ENCODE data around the gene CD46.

DNA sequence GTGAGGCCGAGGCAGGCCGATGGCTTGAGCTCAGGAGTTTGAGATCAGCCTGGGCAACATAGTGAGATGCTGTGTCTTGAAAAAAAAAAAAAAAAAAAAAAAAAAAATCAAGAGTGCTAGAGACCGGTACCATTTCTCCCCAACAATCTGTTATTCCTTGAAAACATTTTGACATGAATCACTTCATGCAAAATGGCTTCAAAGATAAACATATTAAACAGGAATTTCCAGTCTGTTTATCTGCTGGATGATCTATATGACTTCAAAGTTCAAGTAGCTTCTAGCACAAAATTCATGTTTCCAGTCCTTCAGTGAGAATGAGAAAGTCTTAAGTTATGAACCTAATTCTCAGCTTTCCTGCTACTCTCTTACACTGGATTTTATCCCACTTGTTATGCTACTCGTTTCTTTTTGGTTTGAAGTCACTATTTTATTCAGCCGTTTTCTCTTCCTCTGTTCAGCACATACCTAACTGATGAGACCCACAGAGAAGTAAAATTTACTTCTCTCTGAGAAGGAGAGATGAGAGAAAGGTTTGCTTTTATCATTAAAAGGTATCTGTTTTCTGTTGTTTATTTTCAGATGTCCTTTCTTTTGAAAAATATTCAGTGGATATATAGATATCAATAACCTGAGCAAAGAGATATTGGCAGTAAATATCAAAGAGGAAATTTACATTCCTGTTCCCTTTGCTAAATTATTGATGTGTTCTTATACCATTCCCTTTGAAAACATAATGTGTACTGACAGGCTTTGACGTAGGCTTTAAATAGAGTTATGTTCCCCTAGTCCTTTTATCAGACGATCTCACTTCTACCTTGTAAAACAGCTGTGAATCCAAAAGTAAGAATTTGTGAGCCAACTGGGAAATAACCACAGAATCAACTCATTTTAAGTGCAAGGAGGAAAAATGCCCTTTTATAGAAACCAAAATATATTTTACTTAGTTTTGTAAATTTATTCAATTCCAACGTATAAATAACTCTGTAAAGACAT is 38.2 kb downstream of the CD46 start:
- TF ChIP-seq, protein P1, sequence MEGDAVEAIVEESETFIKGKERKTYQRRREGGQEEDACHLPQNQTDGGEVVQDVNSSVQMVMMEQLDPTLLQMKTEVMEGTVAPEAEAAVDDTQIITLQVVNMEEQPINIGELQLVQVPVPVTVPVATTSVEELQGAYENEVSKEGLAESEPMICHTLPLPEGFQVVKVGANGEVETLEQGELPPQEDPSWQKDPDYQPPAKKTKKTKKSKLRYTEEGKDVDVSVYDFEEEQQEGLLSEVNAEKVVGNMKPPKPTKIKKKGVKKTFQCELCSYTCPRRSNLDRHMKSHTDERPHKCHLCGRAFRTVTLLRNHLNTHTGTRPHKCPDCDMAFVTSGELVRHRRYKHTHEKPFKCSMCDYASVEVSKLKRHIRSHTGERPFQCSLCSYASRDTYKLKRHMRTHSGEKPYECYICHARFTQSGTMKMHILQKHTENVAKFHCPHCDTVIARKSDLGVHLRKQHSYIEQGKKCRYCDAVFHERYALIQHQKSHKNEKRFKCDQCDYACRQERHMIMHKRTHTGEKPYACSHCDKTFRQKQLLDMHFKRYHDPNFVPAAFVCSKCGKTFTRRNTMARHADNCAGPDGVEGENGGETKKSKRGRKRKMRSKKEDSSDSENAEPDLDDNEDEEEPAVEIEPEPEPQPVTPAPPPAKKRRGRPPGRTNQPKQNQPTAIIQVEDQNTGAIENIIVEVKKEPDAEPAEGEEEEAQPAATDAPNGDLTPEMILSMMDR (conservative IDR thresholded peaks at IDR 0.05): no peak
- no peak for TF ChIP-seq ZFX (IDR thresholded peaks at IDR 0.05)
